Psoas muscle (tissue), 8 donors: ENCODE measurements around the gene CEP63. TPM values are rescaled to one million over a fixed set of nuclear protein-coding genes. Genes with fewer than 3 reads are reported as not detected.

Experiments used
- ATAC-seq, 4 donors: fragments of 200-7000 bp; cut with Tn5 transposase; one replicate each; pipeline ENCODE4 v1.9.1; 2020; ENCODE audit warnings: moderate library complexity in 3 of 4, mild to moderate bottlenecking in 2 of 4
- DNase-seq, 2 donors: peaks; one replicate each; pipeline ENCODE4 v3.0.0-alpha.2; 2020
- H3K27ac ChIP-seq: fragments of 200-600 bp; one replicate; pipeline ENCODE4 v1.8.0; 2022
- H3K27me3 ChIP-seq, 3 donors: fragments of 200-600 bp in 1 of 3; one replicate each; pipeline versions ENCODE4 v1.6.1 to v1.8.0; 2013 to 2022; ENCODE audit warnings: low read length in 2 of 3, mild to moderate bottlenecking in 2 of 3, moderate library complexity in 1 of 3; ENCODE audit not compliant: insufficient read depth in 3 of 3
- H3K36me3 ChIP-seq, 2 donors: fragments of 200-600 bp in 1 of 2; one replicate each; pipeline versions ENCODE4 v1.6.1 to v1.8.0; 2013 to 2022; ENCODE audit warnings: low read depth in 1 of 2, mild to moderate bottlenecking in 1 of 2, moderate library complexity in 1 of 2; ENCODE audit not compliant: insufficient read depth in 1 of 2
- H3K4me1 ChIP-seq: fragments of 200-600 bp; one replicate; pipeline ENCODE4 v1.8.0; 2022
- H3K4me3 ChIP-seq: fragments of 200-600 bp; one replicate; pipeline ENCODE4 v1.8.0; 2022; ENCODE audit warnings: mild to moderate bottlenecking
- H3K9me3 ChIP-seq: fragments of 200-600 bp; one replicate; pipeline ENCODE4 v1.8.0; 2022
- WGBS, 3 donors: extraction: QIAGEN DNeasy Blood & Tissue Kit; methylation state at CpG; one replicate each; pipeline versions ENCODE4 v1.1.6 to v1.1.7; 2013; 5-methylcytosine and 5-hydroxymethylcytosine counted together
- intact Hi-C, 2 donors: fragments of 100-400 bp; cut with DNase I; formaldehyde crosslinking; loops; one replicate each; pipeline versions ENCODE4 v1.11.0 to v1.14.2; 2022
- polyA plus RNA-seq, 3 donors: library from polyadenylated mRNA; stranded (reverse); fragments of 200-250 nt; gene quantifications; one replicate each; pipeline ENCODE4 v1.2.3, GENCODE V29; 2013
- total RNA-seq, 4 donors: library from RNA; stranded (reverse); fragmentation: NEBNext Ultra II Directional in 2 of 4; extraction: Animal tissue kit (Norgen Biotek cat#: 25700) in 2 of 4; gene quantifications; one replicate each; pipeline versions ENCODE4 v1.2.1 to v1.2.4, GENCODE V29; 2021 to 2023
- TF ChIP-seq, protein P1 (sequence below): fragments of 200-600 bp; IDR thresholded peaks from one replicate; pipeline ENCODE4 v1.8.0; 2022; ENCODE audit warnings: antibody characterized with exemption
- donor health status: healthy with polysubstance abuse.
- donor health status: DM: no; HTN: no; CAD: no; lungs with moderate emphysema.
- donor health status: Bipolar disorder and iron deficiency.
- donor health status: healthy.
- donor health status: DM: yes; HTN: yes; CAD: no.
- donor health status: DM: no; HTN: no; CAD: no.
- donor health status: DM: no; HTN: no; CAD: no.
- donor health status: DM: yes; HTN: yes; CAD: no.

The CEP63 gene
- total and polyA plus RNA-seq, 7 donors = 26.5 to 51.3 (median 30.3) TPM

DNA sequence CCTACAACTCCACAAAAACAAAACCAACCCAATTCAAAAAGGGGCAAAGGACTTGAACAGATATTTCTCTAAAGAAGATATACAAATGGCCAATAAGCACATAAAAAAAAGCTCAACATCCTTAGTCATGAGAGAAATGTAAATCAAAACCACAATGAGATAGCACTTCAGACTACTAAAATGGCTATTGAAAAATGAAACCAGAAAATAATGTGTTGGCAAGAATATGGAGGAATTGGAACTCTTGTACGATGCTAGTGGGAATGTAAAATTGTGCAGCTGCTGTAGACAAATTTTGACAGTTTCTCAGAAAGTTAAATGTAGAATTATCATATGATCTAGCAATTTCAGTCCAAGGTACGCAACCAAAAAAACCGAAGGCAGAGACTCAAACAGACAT is 136.0 kb downstream of the CEP63 start:
- no peaks in the 10 kb centered on the region for H3K27me3 ChIP-seq
- peaks cover 0 to 25% of the 10 kb centered on the region in 2 donors for H3K36me3 ChIP-seq
- H3K4me3 ChIP-seq = no peak overlapping the region
- ATAC-seq = no peak
- H3K9me3 ChIP-seq = no peaks in the 10 kb centered on the region
- no peak for DNase-seq
- H3K27ac ChIP-seq = no peak overlapping the region
- 48 to 58% (median 56%) methylated on average over 3 of the region's 3 CpGs for WGBS, 3 donors
- TF ChIP-seq, protein P1, sequence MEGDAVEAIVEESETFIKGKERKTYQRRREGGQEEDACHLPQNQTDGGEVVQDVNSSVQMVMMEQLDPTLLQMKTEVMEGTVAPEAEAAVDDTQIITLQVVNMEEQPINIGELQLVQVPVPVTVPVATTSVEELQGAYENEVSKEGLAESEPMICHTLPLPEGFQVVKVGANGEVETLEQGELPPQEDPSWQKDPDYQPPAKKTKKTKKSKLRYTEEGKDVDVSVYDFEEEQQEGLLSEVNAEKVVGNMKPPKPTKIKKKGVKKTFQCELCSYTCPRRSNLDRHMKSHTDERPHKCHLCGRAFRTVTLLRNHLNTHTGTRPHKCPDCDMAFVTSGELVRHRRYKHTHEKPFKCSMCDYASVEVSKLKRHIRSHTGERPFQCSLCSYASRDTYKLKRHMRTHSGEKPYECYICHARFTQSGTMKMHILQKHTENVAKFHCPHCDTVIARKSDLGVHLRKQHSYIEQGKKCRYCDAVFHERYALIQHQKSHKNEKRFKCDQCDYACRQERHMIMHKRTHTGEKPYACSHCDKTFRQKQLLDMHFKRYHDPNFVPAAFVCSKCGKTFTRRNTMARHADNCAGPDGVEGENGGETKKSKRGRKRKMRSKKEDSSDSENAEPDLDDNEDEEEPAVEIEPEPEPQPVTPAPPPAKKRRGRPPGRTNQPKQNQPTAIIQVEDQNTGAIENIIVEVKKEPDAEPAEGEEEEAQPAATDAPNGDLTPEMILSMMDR = no peak
- H3K4me1 ChIP-seq = peaks cover 9% of the 10 kb centered on the region
- intact Hi-C loops = no loop called here

DNA sequence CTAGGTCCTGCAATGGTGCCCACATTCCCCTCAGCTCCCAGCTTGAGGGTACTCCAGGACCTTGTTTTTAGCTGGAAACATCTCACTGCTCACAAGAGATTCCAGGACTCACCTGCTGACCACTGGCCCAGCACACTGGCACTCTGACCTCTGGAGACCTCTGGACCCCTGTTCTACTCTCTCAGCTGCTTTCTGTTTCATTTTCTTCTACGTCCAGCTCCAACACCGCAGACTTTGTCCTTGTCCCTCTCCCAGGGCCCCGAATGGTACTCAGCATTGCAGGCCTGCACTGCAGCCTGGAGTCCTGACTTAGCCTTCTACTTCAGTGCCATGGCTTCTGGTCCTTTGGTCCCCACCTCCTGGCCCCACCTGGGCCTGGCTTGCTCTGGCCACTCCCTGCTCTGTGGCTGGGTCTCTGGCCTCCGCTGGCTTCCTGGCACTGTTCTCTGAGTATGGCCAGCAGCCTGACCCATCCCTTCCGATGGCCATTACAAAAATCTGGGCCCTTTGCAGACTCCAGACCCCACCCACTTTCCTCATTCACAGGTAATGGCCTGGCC is 137.0 kb downstream of the CEP63 start:
- ATAC-seq (no peak), DNase-seq (no peak)
- H3K27ac ChIP-seq = no peak overlapping the region
- 73 to 81% (median 80%) methylated on average over 5 of the region's 5 CpGs for whole genome bisulfite sequencing, 3 donors
- peaks cover 0 to 18% of the 10 kb centered on the region in 2 donors for H3K36me3 ChIP-seq
- peaks cover 9% of the 10 kb centered on the region for H3K4me1 ChIP-seq
- TF ChIP-seq, protein P1 = no peak
- H3K9me3 ChIP-seq = no peaks in the 10 kb centered on the region
- no peaks in the 10 kb centered on the region for H3K27me3 ChIP-seq
- no peak overlapping the region for H3K4me3 ChIP-seq
- intact Hi-C loops = no loop called here

DNA sequence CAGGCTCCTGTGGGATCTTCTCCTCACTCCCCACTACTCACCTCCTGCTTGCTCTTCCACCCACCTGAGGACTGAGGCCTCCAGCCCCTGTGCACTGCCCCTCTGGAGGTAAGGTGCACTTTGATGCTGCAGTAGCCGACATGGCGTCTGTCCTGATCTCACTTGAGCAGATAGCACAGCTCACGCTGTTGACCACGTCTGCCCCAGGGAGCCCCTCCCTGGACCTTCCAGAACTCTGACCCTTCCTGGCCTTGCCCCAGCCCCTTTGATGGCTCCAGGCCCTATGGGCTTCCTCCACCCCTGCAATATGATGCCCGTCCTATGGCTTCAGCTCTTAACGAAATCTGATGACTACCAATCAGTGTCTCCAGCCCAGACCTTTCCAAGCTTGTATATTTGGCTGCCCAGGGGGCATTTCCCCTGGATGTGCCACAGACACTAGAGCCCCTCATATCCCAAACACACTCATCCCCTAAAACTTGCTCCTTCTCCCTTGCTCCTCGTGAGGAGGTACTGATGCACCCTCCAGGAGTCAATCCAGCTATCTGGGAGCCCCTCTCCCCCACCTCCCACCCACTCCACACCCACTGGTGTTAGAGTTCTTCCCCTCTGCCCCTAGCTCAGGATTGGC is 137.9 kb downstream of the CEP63 start:
- TF ChIP-seq, protein P1 = no peak
- Histone ChIP-seq H3K4me1 (peaks cover 9% of the 10 kb centered on the region), H3K4me3 (no peak overlapping the region), H3K9me3 (no peaks in the 10 kb centered on the region), H3K27me3 (no peaks in the 10 kb centered on the region), H3K27ac (no peak overlapping the region), H3K36me3 (peaks cover 0 to 19% of the 10 kb centered on the region in 2 donors)
- WGBS, 3 donors = 88 to 92% (median 90%) methylated on average over 7 of the region's 7 CpGs
- intact Hi-C loops = no loop called here
- DNase-seq = no peak
- ATAC-seq = no peak

Other genes with a start within 250 kb of the CEP63 start
- gene RYK, start 235.2 kb upstream of the CEP63 start, total RNA-seq = 10 to 100 TPM; 25.0 to 35.4 (median 28.3) TPM
- 10 to 100 TPM; 19.7 to 32.8 (median 24.4) TPM for gene RYK, start 235.2 kb upstream of the CEP63 start, polyA plus RNA-seq
- 10 to 100 TPM; 16.5 to 36.6 (median 29.6) TPM for gene AMOTL2, start 111.6 kb upstream of the CEP63 start, total RNA-seq
- gene AMOTL2, start 111.6 kb upstream of the CEP63 start, polyA plus RNA-seq = 1 to 10 TPM; 4.0 to 6.1 (median 5.1) TPM
- 10 to 100 TPM; 48.6 to 65.8 (median 63.5) TPM for gene ANAPC13, start 72 bp upstream of the CEP63 start, total RNA-seq
- gene ANAPC13, start 72 bp upstream of the CEP63 start, polyA plus RNA-seq = 10 to 100 TPM; 68.7 to 73.7 (median 71.5) TPM
- gene KY, start 165.0 kb downstream of the CEP63 start, total RNA-seq = 1 to 10 TPM; 1.8 to 6.7 (median 4.2) TPM
- gene KY, start 165.0 kb downstream of the CEP63 start, polyA plus RNA-seq = 1 to 10 TPM in 1 of 3 donors, under 1 TPM in 1, not detected in 1; 0.30 to 1.1 TPM